Measurements from ENCODE around the gene PRR20B.
"Not testable (repeated sequence)": the region's sequence is repeated elsewhere in the genome, so short reads cannot be mapped to it uniquely, and the experiment has no call there.

Gene PRR20B

DNA sequence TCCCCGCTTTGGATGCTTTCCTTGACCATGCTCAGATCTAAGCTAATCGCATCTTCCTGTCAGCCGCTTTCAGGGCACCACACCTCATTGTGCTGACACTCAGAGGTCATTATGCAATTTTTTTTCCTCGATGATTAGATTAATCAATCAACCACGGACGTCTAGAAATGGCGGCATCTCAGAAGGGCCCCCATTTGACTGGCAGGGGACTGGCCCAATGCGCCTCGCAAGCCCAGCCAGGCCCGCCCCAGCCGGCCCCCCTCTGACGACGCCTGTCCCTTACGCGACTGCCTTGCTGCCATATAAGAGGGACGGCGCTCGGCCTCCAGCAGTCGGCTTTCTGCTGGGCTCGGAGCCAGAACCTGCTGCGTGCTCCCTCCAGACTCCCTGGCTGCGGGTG lies at the start of gene PRR20B:
Gene PRR20B, plus strand, starts transcription at position 301 of the 400 bp plus-strand sequence. CDS start 387 bp downstream, outside the sequence.
- not testable (repeated sequence) for DNase-seq

DNA sequence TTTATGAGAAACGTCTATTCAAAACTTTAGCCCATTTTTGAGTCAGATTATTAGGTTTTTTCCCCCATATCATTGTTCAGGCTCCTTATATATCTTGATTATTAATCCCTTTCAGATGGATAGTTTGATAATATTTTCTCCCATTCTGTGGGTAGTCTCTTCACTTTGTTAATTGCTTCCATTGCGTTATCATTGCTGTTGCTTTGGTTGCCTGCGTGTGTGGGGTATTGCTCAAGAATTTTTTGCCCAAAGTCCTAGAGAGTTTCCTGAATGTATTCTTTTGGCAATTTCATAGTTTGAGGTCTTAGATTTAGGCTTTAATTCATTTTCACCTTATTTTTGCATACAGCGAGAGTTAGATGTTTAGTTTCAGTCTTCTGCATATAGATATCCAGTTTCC lies 32.3 kb upstream of the PRR20B start:
- no peak for DNase-seq

DNA sequence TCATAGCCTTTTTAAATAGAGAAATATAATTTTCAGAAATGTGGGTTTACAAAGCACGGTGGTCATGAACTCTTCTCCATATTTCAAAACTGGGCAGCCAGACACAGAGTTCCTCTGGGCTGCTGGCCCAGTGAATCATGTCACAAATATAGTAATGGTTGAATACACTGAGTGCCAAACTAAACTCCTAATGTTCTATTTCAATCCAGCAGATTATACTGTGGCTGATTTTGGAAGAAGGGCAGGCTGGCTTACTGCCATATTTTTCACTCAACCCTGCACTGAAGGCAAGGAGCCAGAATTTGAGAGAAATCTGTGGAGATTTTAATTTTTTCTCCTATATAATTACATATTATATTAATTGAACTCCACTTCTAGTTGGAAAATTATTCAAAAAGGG lies 23.6 kb upstream of the PRR20B start:
- DNase-seq = no peak

DNA sequence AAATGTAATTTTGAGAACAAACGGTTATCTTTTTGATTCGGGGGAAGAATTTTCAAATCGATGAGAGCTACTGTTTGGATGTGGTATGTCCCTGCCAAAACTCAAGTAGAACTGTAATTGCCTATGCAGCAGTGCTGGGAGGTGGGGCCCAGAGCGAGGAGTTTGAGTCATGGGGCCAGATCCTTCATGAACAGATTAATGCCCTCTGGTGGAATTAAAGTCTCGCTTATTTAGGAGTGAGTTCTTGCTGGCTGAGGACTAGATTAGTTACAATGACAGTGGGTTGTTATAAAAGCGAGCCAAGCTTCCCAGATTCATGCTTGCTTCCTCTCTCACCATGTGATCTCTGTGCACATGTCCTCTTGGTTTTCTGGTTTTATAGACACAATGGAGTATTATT lies 18.4 kb upstream of the PRR20B start:
- DNase-seq = no peak

DNA sequence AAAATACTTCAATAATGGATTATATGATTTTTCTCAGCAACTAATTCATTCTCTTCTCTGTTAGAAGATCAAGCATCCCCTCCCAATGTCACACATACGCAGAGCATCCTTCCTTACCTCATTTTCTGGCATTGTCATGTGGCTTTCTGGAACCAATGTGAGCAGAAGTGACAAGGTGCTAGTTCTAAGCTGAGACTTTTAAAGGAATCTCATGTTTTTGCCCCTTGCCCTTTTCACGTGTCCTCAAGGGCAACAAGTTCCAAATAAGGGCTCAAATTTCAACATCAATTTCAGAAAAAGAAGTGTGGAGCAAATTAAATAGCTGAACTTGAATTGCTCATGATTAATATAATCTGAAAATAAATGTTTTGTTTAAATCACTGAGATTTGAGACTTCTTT lies 11.2 kb upstream of the PRR20B start:
- no peak for DNase-seq

DNA sequence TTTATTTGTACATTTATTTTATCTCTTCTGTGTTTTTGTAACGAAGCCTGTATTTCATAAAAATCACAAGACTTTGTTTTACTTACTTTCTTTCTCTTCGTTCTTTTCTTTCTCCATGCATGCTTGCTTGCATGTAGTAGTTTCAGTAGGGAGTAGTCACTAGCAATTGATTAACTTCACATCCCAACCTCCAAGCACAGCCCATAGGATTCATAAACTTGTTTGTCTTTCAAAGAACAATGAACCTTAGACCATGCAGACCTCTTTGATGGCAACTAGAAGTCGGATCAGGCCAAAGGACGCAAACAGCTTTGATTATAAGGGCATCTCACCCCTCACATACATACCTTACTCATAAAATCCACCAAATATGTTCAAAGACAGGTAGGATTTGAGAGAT lies 9.7 kb upstream of the PRR20B start:
- no peak for DNase-seq

DNA sequence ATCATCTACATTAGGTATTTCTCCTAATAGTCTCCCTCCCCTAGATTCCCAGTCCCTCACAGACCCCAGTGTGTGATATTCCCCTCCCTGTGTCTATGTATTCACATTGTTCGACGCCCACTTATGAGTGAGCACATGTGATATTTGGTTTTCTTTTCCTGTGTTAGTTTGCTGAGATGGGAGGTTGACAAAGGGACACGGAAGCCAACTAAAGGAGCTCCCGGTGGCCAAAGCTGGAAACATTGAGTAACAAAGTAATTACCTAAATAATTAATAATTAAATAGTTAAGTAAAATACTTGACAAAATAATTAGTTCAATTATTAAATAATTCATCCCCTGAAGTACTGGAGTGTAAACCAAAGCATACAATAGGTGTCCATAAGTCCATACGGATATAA lies 8.3 kb upstream of the PRR20B start:
- DNase-seq = no peak

DNA sequence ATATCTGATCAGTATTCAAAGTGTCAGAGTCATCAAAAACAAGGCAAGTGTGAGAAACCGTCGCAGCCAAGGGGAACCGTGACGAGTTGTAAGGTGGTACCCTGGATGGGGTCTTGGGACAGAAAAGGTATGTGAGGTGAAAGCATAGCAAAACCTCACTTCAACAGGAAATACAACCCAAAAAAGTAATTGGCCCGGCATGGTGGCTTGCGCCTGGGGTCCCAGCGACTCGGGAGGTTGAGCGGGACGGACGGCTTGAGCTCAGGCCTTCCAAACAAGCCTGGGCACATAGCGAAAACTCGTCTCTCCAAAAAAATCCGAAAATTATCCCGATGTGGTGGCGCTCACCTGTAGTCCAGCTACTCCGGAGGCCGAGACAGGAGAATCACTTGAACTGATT lies 7.5 kb upstream of the PRR20B start:
- DNase-seq = not testable (repeated sequence)

DNA sequence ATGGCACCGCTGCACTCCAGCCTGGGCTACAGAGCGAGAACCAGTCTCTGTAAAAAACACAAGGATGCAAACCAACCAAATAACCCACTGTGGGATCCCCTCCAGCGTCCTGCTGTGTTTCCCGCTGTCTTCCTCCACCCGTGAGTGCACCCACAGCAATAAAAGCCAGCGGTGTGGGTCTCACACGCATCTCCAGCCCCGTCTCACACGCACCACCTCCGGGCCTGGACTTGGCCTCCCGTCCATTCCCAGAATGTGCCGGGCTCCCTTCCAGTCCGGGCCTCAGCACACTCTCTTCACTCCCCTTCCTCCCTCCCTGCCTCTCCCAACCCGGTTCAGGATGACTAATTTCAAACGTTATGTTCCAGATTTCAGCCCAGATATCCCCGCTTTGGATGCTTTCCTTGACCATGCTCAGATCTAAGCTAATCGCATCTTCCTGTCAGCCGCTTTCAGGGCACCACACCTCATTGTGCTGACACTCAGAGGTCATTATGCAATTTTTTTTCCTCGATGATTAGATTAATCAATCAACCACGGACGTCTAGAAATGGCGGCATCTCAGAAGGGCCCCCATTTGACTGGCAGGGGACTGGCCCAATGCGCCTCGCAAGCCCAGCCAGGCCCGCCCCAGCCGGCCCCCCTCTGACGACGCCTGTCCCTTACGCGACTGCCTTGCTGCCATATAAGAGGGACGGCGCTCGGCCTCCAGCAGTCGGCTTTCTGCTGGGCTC lies 6.9 kb upstream of the PRR20B start, which contains the start of gene PRR20A:
Gene PRR20A, plus strand, starts transcription at position 684 of the 734 bp plus-strand sequence. CDS start 387 bp downstream, outside the sequence.
- not testable (repeated sequence) for DNase-seq

DNA sequence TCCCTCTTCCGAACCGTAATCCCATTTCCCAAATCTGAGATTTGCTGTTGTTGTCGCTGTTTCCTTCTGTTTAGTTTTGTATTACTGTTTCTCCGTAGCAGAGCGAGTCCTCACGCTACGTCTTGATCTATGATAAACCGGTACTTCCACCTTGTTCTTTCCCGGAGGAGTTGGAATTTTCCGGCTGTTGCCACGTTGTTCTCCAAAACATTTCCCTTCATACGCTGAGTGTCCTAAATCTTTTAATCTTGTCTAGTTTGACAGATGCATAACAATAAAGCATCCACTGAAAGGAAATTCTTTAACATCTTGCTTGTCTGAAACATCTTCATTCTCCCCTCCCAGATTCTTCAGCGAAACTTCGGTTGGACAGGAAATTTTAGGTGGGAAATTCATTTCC lies 818 bp downstream of the PRR20B start:
- not testable (repeated sequence) for DNase-seq

DNA sequence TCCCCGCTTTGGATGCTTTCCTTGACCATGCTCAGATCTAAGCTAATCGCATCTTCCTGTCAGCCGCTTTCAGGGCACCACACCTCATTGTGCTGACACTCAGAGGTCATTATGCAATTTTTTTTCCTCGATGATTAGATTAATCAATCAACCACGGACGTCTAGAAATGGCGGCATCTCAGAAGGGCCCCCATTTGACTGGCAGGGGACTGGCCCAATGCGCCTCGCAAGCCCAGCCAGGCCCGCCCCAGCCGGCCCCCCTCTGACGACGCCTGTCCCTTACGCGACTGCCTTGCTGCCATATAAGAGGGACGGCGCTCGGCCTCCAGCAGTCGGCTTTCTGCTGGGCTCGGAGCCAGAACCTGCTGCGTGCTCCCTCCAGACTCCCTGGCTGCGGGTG lies 6.5 kb downstream of the PRR20B start, which contains the start of gene PRR20C:
Gene PRR20C, plus strand, starts transcription at position 301 of the 400 bp plus-strand sequence. CDS start 387 bp downstream, outside the sequence.
- not testable (repeated sequence) for DNase-seq

DNA sequence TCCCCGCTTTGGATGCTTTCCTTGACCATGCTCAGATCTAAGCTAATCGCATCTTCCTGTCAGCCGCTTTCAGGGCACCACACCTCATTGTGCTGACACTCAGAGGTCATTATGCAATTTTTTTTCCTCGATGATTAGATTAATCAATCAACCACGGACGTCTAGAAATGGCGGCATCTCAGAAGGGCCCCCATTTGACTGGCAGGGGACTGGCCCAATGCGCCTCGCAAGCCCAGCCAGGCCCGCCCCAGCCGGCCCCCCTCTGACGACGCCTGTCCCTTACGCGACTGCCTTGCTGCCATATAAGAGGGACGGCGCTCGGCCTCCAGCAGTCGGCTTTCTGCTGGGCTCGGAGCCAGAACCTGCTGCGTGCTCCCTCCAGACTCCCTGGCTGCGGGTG lies 13.0 kb downstream of the PRR20B start, which contains the start of gene PRR20D:
Gene PRR20D, plus strand, starts transcription at position 301 of the 400 bp plus-strand sequence. CDS start 387 bp downstream, outside the sequence.
- DNase-seq = not testable (repeated sequence)

DNA sequence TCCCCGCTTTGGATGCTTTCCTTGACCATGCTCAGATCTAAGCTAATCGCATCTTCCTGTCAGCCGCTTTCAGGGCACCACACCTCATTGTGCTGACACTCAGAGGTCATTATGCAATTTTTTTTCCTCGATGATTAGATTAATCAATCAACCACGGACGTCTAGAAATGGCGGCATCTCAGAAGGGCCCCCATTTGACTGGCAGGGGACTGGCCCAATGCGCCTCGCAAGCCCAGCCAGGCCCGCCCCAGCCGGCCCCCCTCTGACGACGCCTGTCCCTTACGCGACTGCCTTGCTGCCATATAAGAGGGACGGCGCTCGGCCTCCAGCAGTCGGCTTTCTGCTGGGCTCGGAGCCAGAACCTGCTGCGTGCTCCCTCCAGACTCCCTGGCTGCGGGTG lies 19.6 kb downstream of the PRR20B start, which contains the start of gene PRR20E:
Gene PRR20E, plus strand, starts transcription at position 301 of the 400 bp plus-strand sequence. CDS start 387 bp downstream, outside the sequence.
- DNase-seq = not testable (repeated sequence)

DNA sequence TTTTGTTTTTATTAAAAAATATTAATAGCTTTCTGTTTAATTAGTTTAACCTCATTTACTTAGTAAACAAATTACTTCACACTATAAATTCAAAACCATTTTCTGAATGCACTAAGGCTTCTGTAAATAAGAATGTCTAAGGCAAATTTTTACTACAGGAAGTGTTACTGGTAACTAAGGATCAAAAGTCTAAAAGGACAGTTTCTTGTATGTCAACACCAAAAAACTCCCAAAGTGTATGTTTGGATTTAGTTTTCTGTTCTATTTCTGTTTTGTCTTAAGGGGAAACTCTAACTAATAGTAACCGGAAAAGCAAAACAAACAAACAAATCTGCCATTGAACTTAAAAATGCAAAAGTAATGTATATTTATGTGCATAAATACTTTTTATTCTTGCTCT lies 44.4 kb downstream of the PRR20B start:
- DNase-seq = no peak
